Mucosa of descending colon (tissue), 3 donors: ENCODE measurements around the gene CEACAM6. TPM values are rescaled to one million over a fixed set of nuclear protein-coding genes. Genes with fewer than 3 reads are reported as not detected.
"Not testable (repeated sequence)": the region's sequence is repeated elsewhere in the genome, so short reads cannot be mapped to it uniquely, and the experiment has no call there.

ENCODE experiments used
- ATAC-seq: fragments of 200-7000 bp; cut with Tn5 transposase; one replicate; pipeline ENCODE4 v1.9.1; 2020; ENCODE audit warnings: mild to moderate bottlenecking, moderate library complexity
- DNase-seq, 3 donors: peaks; one replicate each; pipeline ENCODE4 v3.0.0-alpha.2; 2020
- H3K36me3 ChIP-seq: fragments of 200-600 bp; one replicate; pipeline ENCODE4 v1.8.0; 2021; ENCODE audit warnings: low read depth, mild to moderate bottlenecking
- H3K4me1 ChIP-seq: fragments of 200-600 bp; one replicate; pipeline ENCODE4 v1.8.0; 2021; ENCODE audit warnings: low read depth, mild to moderate bottlenecking
- H3K4me3 ChIP-seq: fragments of 200-600 bp; one replicate; pipeline ENCODE4 v1.8.0; 2021; ENCODE audit warnings: mild to moderate bottlenecking
- H3K9me3 ChIP-seq: fragments of 200-600 bp; one replicate; pipeline ENCODE4 v1.8.0; 2021; ENCODE audit warnings: mild to moderate bottlenecking
- CTCF ChIP-seq: fragments of 200-600 bp; IDR thresholded peaks from one replicate; pipeline ENCODE4 v1.8.0; 2022; ENCODE audit warnings: antibody characterized with exemption, mild to moderate bottlenecking
- intact Hi-C, 2 donors: fragments of 100-400 bp; cut with DNase I in 1 of 2; cut with micrococcal nuclease in 1 of 2; formaldehyde crosslinking; loops; one replicate each; pipeline versions ENCODE4 v1.11.0 to v1.11.1; 2022; cut with DNase I, micrococcal nuclease
- total RNA-seq, 3 donors: library from RNA; stranded (reverse); fragmentation: NEBNext Ultra II Directional in 2 of 3; extraction: Animal tissue kit (Norgen Biotek cat#: 25700) in 2 of 3; gene quantifications; one replicate each; pipeline versions ENCODE4 v1.2.1 to v1.2.4, GENCODE V29; 2021 to 2023
- donor health status: DM: no; HTN: no; CAD: no; lungs with moderate emphysema.
- donor health status: DM: no; HTN: no; CAD: no.
- donor health status: DM: no; HTN: yes; CAD: no.

CEACAM6 gene
- total RNA-seq, 3 donors from 2014 or later: 249 to 1,767 (median 431) TPM

GRCh38 chr19:41784743-41785142 lies 29.4 kb downstream of the CEACAM6 start:
- H3K9me3 ChIP-seq: no peaks in the 10 kb centered on the region
- no peaks in the 10 kb centered on the region for H3K36me3 ChIP-seq
- no peak for TF ChIP-seq CTCF
- no peak for DNase-seq
- H3K4me3 ChIP-seq: no peak overlapping the region
- peak; percentile 15 for ATAC-seq
- H3K4me1 ChIP-seq: peaks cover 12% of the 10 kb centered on the region
- intact Hi-C loops: no loop called here

GRCh38 chr19:41785653-41786052 lies 30.3 kb downstream of the CEACAM6 start:
- peak; percentile 82 for ATAC-seq
- peak; percentile 58 to 66 (median 59) for DNase-seq
- no peaks in the 10 kb centered on the region for H3K36me3 ChIP-seq
- no peaks in the 10 kb centered on the region for H3K9me3 ChIP-seq
- peaks cover 12% of the 10 kb centered on the region for H3K4me1 ChIP-seq
- intact Hi-C loops: no loop called here
- no peak overlapping the region for H3K4me3 ChIP-seq
- peak; percentile 57 for TF ChIP-seq CTCF

DNA sequence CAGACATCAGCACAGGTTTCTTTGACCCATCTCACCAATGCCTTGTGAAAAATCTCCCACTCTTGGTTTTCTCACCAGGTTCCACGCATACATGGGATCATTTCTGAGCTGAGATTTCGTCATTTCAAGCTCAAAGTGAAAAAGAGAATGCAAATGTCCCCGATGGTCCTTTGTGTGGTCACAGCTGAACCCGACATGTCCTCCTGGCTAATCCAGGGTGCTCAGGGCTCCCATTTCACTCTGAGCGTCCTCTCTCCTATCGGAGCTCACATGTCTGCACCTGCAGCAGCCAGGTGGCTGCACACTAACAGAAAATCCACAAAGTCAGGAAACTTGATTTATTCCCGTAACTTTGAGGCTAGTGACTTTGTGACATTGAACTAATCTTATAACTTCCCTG lies 31.7 kb downstream of the CEACAM6 start:
- TF ChIP-seq CTCF: no peak
- ATAC-seq: no peak
- intact Hi-C loops: no loop called here
- no peak for DNase-seq
- H3K36me3 ChIP-seq: no peaks in the 10 kb centered on the region
- no peaks in the 10 kb centered on the region for H3K9me3 ChIP-seq
- no peak overlapping the region for H3K4me3 ChIP-seq
- H3K4me1 ChIP-seq: peaks cover 12% of the 10 kb centered on the region

DNA sequence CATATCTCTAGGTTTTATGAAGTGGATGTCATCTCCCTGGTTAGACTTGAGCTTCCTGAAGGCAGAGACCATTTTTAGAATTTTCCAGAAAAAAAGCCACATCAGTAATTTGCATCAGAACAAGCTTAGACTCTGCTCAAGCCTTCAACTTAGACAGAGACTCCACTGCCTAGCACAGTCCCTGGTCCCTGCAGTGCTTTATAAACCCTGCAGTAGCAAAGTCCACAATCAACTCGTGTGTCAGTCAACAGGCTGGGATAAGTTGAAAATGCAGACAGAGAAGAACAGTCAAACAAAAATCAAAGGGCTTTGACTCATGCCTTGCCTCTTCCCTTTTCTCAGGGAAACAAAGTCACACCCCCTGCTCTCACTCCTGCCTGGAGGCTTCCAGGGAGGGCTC lies 33.2 kb downstream of the CEACAM6 start:
- peaks cover 12% of the 10 kb centered on the region for H3K4me1 ChIP-seq
- DNase-seq, H3K9me3 ChIP-seq, H3K36me3 ChIP-seq, intact Hi-C loops, H3K4me3 ChIP-seq: not testable (repeated sequence)
- ATAC-seq: peak; percentile 67

GRCh38 chr19:41789053-41789452 lies 33.7 kb downstream of the CEACAM6 start:
- H3K4me1 ChIP-seq: peaks cover 12% of the 10 kb centered on the region
- H3K36me3 ChIP-seq, intact Hi-C loops, DNase-seq, H3K9me3 ChIP-seq, ATAC-seq, H3K4me3 ChIP-seq: not testable (repeated sequence)

DNA sequence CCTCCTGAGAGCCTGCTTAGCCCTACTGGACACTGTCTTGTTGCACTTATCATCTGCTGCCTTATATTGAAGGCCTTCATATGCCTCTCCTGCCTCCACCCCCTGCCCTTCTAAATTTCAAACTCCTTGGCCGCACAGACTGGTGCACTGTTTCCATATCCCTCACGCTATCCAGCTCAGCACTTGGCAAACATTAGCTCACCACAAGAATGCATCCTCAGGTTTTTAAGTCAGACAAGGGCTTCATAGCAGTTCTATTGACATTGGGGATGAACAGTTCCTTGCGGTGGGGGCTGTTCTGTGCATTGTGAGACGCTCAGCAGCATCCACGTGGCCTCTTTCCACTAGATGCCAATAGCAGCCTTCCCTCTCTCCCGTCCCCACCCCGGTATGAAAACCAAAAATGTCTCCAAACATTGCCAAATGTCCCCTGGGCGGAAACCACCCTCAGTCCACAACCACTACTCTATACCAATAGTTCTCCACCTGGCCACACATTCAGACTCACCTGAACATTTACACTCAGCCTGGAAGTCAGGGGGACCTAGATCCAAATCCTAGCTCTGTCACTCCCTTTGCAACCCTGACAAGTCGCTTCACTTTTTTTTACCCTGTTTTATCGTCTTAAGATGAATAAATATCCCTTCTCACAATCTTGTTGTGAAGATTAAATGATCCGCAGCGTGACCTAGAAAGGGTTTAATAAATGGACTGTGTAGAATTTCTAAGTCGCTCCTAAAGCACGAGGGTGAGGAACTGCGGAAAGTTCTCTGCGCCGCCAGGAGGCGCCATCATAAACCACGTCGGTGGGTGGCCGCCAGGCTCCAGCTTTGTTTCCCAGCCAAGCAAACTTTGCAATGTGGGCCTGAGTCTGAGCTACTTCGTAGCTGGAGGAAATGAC lies 37.4 kb downstream of the CEACAM6 start:
- peak in 2 of 3 donors; percentile 73 to 75 for DNase-seq
- intact Hi-C loops: no loop called here
- Histone ChIP-seq H3K4me1 (no peaks in the 10 kb centered on the region), H3K9me3 (no peaks in the 10 kb centered on the region), H3K4me3 (no peak overlapping the region), H3K36me3 (no peaks in the 10 kb centered on the region)
- peak; percentile 50 for TF ChIP-seq CTCF
- ATAC-seq: peak; percentile 61
